ENCODE results near the gene MRC1.

GRCh38 chr10:17842641-17843040, 33.5 kb downstream of the MRC1 start:
- TF ChIP-seq TAF1 (IDR thresholded peaks at IDR 0.05; ENCODE audit: low read depth), result no peak
- no peak for TF ChIP-seq YY1 (IDR thresholded peaks at IDR 0.05; ENCODE audit: low read depth)
- no peak for TF ChIP-seq MAX (IDR thresholded peaks at IDR 0.05)
- no peak for TF ChIP-seq CEBPB (IDR thresholded peaks at IDR 0.05)
- TF ChIP-seq USF1 (IDR thresholded peaks at IDR 0.05), result no peak
- no peak for TF ChIP-seq CREB1 (IDR thresholded peaks at IDR 0.05; ENCODE audit: low read depth)
- no peak for TF ChIP-seq EP300 (IDR thresholded peaks at IDR 0.05; ENCODE audit: borderline replicate concordance)
- no peak for TF ChIP-seq ZBTB7A (IDR thresholded peaks at IDR 0.05; ENCODE audit: low read depth)
